ENCODE data around the gene CFD. TPM values are rescaled to one million over a fixed set of nuclear protein-coding genes. Genes with fewer than 3 reads are reported as not detected.
"Not testable (repeated sequence)": the region's sequence is repeated elsewhere in the genome, so short reads cannot be mapped to it uniquely, and the experiment has no call there.

The CFD gene
- total RNA-seq, 1 donor from 2014 or later: not detected

DNA sequence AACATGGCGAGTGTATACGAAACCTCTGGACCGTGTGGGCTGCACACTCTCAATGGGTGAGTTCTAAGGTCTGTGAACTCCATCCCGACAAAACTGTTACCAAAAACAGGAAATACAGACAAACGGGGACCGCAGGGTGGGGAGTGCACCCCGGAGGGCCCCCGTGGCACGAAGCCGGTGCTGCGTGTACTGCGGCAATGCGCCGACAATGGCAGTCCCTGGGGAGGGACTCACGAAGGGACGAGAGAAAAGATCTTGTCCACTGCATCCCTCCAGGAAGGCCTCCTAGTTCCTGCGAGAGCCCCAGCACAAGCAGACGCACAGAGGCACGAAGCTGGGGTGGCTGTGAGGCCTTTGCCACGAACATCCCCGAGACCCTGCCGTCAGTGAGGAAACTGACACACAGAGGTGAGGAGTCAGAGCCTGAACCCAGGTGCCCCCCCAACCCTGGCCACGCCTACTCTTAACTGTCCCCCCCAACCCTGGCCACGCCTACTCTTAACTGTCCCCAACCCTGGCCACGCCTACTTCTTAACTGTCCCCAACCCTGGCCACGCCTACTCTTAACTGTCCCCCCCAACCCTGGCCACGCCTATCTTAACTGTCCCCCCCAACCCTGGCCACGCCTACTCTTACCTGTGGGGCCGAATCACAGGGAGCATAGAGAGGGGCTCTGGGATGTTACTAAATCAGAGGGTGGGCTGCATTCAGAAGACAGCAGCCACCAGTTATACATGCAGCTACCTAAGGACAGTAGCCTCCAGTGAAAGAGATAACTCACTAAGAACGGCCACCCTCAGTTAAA lies 29.3 kb downstream of the CFD start:
- no peak for DNase-seq

DNA sequence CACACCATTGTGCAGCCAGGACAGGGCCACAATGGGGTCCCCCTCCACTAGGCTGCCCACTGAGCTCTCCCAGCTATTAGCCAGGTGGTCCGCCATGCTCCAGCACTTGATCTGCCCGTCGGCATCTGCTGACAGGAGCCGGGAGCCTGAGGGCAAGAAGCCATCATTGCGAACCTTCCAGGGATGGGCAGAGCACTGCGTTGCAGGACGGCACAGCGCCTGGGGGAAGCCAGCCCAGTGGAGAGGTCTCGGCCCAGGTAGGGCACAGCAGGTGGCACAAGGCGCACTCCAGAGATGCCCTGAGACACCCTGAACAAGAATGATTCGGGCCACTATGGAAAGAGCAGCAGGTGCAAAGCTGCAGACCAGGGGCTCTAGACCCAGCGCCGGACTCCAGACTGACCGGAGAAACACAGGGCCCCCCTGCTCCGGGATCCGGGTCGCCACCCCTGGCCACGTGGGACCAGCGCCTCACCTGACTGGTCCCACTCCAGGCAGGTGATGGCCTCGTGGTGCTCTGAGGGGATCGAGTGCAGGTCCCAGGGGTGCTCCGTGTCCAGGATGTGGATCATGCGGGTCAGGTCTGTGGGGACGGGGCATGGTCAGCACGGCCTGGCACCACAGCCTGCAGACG lies 30.3 kb downstream of the CFD start:
- DNase-seq: no peak

DNA sequence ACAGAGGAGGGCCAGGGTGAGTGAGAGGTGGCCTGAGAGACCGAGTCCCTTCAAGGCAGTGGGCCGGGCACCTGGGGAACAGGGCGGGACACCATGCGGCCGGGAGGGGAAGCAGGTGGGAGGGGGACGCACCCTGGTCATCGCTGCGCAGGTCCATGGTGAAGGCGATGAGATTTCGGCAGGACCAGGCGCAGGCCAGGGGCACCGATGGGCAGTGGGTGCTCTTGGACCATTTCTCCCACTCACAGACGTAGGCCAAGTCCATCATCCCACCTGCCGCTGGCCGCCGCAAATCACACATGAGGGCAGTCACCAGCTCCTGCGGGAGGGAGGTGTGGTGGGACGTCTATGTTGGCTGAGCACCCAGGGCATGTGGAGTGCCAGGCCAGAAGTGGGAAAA lies 31.4 kb downstream of the CFD start:
- no peak for DNase-seq

DNA sequence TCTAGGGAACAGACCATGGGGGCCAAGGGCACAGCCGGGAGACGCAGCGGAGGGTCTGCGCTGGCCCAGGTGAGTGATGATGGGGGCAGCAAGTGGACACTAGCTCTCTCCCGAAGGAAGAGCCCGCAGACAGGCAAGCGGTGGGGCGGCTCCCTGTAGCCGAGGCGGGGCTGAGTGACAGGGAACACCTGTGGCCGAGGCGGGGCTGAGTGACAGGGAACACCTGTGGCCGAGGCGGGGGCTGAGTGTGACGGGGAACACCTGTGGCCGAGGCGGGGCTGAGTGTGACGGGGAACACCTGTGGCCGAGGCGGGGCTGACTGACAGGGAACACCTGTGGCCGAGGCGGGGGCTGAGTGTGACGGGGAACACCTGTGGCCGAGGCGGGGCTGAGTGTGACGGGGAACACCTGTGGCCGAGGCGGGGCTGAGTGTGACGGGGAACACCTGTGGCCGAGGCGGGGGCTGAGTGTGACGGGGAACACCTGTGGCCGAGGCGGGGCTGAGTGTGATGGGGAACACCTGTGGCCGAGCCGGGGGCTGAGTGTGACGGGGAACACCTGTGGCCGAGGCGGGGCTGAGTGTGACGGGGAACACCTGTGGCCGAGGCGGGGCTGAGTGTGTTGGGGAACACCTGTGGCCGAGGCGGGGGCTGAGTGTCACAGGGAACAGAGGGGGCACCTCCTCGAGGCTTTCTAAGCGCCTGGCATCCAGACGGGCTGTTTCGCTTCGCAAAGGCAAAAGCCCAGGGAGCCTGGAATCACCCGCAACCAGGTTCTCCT lies 32.1 kb downstream of the CFD start:
- not testable (repeated sequence) for DNase-seq

DNA sequence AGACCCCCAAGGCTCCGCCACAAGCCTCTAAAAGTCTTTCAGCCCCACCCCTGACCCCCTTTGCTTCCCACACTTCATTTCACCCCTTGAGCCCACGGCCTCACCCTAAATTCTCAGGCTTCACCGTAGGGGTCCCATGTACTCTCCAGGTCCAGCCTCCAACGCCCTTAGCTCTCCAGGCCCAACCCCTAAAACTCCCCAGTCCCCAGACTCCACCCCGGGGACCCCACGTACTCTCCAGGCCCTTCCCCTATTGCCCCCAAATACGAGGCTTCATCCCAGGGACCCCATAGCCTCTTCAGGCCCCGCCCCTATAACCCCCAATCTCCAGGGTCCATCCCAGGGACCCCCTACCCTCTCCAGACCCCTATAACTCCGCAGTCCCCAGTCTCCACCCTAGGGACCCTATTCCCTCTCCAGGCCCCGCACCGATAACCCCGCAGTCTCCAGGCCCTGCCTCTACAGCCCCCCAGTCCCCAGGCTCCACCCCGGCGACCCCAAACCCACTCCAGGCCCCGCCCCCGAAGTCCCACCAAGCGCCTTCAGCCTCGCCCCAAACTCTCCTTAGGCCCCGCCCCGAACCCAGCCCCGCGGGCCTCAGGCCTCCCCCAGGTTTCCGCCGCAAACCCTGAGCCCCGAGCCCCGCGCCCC lies 32.9 kb downstream of the CFD start:
- no peak for DNase-seq

DNA sequence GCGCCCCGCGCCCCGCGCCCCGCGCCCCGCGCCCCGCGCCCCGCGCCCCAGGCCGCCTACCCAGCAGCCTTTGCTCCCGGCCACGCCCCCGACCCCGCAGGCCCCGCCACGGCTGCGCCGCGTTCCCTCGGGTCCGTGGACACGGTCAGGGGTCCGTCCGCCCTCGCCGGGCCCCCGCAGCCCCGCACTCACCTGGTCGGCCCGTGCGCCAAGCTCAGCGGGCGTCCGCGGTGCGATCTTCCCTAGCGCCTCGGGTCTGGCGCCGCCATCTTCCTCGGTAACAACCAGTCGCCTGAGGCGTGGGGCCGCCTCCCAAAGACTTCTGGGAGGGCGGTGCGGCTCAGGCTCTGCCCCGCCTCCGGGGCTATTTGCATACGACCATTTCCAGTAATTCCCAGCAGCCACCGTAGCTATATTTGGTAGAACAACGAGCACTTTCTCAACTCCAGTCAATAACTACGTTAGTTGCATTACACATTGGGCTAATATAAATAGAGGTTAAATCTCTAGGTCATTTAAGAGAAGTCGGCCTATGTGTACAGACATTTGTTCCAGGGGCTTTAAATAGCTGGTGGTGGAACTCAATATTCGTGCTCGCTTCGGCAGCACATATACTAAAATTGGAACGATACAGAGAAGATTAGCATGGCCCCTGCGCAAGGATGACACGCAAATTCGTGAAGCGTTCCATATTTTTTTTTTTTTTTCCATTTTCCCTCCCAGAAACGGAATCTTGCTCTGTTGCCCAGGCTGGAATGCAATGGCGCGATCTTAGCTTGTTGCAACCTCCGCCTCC lies 33.6 kb downstream of the CFD start, which contains the start of the genes MED16 and RNU6-9:
MED16 (minus strand) TSS at position 294 of the 796 bp plus-strand sequence. CDS start 2,056 bp downstream, outside the sequence.
RNU6-9 (plus strand) TSS at position 591 of the 796 bp plus-strand sequence.
- DNase-seq: peak; percentile 94

DNA sequence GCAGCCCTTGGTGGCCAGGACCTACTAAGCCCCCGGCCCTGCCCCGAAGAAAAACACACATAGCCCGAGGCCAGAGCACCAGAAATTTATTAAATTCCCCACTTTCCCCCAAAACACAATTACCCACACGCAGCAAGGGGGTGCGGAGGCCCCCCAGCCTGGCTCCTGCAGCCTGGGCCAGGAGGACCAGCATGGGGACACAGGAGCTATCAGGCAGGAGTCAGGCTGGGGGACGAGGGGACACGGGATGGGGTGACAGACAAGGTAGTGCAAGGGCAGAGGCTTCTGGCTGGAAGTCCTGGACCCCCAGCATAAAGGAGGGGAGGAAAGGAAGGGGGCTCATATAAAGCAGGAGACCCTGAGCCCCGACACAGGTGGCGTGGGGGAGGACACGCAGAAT lies 37.0 kb downstream of the CFD start:
- no peak for DNase-seq

DNA sequence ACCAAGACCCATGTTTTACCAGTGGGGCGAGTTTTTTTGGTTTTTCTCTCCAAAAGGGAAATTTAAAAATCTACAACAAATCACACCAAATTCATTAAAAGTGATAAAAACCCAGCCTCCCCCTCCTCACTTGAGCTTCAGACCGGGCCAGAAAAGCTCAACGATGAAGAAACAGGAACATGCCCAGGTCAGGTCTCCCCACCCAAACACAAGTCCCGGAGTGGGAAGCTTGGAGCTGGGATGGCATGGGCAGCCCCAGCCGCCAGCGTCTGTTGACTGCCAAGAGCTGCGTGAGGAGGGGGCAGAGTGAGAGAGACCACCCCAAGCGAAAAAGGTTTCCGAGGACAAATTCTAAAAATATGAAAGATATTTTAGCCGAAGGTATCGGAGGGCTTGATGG lies 37.5 kb downstream of the CFD start:
- no peak for DNase-seq

DNA sequence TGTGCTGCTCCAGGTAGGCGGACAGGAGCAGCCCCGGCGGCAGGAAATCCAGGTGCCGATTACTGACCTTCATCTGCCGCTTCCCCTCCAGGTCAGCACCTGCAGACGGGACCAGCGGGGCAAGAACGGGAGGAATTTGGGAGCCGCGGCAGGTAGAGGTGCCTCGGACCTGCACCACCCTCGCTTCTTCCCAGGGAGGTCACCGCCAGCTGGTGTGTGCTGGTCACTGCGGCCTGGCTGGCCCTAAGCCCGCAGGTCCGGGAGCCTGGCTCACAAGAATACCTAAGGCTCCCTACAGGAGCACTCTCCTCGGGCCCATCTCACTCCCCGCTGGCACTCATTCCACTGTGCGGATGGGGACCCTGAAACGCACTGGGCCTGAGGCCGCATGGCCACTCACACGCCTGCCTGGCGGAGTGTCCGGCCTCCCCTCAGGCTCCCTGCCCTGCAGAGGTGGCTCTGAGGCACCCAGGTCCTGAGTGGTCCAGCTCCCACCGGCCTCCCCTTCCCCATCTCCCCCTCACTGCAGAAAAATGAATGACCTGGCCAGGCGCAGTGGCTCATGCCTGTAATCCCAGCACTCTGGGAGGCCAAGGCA lies 38.1 kb downstream of the CFD start:
- DNase-seq: no peak

DNA sequence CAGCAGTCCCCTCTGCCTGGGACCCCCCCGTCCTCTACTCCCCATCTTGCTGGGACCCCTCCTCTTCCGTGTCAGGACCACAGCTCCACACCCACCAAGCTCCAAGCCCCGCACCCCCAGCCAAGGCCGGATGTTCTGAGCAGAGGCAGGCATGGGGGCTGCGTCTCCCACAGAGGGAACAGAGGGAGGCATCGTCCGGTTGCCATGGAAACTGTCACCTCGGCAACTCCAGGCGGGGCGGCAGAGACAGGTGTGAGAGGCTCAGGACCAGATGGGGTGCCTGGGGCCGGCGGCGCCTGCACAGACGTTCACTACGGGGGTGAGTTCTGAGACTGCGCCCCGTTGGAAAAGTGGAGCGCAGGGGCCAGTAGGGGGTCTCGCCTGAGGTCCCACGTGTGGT lies 39.2 kb downstream of the CFD start:
- no peak for DNase-seq

DNA sequence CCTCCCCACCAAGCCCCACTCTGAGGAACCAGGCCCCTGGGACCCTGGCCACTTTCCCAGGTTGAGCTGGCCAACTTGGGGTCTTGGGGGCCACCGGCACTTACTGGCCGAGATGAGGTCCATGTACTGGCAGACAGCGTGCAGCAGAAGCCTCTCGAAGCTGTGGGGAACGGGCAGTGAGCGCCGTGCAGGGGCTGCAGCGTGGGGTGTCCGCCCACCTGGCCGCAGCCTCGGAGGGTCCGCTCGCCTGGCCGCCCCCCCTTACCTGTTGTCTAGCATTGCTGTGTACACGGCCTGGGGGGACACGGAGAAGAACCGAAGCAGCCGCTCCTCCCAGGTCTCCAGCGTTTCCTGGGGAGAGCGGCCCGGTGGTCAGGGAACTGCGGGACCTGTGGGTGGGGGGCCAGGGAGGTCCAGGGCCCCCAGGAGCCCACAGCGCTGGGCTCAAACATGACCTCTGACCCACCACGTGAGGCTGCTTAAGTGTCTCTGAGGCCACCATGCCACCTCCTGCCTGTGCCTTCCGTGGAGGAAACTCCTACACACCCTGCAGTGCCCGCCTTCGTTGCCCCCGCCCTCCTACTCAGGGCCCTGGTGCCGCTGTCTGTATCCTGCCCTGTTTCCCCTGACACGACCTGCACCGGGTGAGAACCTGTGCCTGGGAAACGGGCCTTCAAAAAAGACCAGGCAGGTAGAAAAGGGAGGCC lies 40.0 kb downstream of the CFD start:
- DNase-seq: no peak

DNA sequence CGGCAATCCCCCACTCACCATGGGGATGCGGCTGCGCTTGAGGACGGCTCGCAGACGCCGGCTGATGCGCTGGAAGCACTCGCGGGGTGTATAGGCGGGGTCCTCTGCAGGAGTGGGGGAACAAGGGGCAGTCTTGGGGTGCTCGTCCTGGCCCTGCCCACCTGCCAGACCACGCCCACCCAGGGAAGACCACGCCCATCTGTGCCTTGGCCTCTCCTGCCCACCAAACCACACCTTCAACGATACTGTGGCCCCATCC lies 40.5 kb downstream of the CFD start:
- no peak for DNase-seq

DNA sequence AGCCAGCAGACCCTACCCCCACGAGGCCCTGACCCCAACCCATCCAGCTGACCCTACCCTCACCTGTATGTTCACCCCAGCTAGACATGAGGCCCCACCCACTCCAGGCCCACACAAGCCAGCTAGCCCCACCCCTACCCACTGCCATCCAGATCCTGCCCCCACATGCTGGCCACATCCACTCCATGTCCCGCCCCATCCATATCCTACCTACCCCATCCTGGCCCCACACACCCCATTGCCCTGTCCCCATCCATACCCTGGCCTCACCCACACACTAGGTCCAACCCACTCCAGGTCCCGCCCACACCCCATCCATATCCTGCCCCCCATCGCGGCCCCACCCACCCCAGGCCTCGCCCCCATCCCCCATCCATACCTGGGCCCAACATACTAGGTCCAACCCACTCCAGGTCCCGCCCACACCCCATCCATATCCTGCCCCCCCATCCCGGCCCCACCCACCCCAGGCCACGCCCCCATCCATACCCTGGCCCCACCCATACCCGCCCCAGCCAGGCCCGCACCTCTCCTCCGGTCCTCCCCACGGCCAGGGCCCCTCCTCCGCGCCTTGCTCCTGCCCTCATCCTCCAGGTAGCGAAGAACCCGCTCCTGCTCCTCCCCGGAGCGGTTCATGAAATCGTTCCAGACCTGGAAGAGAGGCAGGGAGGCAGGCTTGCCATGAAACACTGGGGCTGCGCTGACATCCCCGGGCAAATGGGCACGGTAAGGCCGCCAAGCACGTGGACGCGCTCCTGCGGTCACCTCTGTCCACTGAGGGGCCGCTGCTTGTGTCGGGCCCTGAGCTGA lies 41.0 kb downstream of the CFD start:
- DNase-seq: no peak

DNA sequence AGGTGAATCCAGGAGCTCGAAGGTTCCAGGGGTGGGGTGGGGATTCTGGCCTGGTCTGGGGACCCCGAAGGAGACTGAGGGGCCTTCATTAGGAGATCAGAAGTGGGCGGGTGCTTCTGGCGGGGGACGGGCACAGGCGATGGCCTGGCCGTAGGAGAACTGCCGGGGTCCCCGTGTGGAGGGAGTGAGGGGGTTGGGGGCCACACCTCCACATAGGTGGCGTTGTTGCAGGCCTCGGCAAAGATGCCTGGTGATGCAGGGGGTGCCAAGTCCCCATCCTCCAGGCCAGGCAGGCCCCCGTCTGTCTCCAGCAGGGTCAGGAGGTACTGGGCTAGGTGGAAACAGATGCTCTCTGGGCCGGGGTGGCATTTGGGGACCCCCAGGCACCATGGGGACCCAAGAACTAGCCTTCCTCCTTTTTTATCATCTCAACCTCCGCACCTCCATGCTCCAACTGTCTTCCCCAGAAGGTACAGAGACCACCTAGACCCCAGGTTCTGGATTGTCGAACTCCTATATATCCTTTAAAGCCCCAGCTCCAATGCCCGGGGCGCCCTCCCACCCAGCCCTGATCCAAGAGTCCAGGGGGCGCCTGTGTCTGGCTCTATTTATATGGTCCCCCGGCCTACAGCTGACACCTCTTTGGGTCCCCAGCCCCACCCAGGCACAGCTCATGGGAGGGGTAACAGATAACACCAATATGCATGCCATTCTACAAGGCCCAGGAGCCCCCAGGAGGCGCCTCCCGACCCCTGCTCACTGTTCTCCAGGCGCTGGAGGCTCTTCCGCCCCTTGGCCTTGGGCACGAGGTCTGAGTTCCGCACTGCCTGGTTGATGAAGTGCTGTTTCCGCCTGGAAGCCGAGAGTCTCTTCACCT lies 42.0 kb downstream of the CFD start:
- DNase-seq: no peak

DNA sequence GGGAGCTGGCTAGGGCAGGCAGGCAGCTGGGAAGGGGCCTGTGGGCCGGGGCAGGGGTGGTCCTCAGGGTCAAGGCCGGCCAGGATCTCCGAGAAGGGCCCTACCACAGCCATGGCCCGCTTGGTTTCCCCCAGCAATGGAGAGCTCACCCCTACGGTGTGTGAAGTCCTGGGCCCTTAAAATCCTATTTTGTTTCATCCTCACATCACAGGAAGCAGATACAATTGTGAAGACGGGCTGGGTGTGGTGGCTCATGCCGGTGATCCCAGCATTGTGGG lies 42.6 kb downstream of the CFD start:
- DNase-seq: no peak

DNA sequence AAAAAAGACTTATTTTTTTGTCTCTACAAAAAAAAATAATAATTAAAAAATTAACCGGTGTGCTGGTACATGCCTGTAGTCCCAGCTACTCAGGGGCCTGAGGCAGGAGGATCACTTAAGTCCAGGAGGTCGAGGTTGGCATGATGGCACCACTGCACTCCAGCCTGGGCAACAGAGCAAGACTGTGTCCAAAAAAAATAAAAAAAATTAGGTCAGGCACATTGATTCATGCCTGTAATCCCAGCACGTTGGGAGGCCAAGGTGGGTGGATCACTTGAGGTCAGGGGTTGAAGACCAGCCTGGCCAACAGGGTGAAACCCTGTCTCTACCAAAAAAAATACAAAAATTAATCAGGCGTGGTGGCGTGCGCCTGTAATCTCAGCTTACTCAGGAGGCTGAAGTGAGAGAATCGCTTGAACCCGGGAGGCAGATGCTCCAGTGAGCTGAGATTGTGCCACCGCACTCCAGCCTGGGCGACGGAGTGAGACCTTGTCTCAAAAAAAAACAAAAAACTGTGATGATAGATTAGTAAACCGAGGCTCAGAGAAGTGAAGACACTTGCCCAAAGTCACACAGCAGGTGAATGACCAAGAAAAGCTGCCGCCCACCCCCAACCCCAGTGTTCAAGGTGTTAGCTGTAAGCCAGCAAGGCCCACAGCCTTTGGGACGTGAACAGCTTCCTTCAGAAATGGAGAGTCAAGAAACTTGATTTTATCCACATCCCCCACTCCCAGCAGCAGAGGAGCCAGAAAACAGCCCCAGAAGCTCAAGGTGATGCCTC lies 43.2 kb downstream of the CFD start:
- no peak for DNase-seq

DNA sequence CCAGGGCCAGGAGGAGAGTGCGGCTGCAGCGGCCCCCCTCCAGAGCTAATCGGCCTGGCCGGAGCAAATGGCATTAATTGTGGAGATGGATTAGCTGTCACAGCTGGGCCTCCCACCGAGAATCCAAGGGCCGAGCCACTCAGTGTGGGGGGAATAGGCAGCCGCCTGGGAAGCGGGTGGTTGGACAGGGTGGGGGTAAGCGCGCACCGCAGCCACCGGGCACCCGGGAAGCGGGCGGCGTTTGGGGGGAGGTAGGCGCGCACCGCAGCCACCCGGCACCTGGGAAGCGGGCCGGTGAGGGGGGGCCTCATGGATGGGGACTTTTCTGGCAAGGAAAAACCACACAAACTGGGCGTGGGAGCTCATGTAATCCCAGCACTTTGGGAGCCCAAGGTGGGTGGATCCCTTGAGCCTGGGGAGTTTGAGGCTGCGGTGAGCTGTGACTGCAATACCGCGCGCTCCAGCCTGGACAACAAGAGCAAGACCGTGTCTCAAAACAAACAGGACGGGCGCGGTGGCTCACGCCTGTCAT lies 43.9 kb downstream of the CFD start:
- no peak for DNase-seq

DNA sequence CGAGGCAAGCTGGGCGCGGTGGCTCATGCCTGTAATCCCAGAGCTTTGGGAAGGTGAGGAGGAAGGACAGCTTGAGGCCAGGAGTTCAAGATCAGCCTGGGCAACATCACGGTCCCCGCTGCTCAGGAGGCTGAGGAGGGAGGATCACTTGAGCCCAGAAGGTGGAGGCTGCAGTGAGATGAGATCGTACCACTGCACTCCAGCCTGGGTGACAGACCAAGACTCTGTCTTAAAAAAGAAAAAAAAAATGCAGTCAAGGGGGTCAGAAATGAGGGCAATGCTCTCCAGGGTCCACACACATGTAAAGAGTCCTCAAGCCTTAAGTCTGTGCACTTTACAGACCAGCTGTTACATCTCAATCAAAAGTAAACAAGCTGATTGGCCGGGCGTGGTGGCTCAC lies 45.1 kb downstream of the CFD start:
- DNase-seq: no peak

DNA sequence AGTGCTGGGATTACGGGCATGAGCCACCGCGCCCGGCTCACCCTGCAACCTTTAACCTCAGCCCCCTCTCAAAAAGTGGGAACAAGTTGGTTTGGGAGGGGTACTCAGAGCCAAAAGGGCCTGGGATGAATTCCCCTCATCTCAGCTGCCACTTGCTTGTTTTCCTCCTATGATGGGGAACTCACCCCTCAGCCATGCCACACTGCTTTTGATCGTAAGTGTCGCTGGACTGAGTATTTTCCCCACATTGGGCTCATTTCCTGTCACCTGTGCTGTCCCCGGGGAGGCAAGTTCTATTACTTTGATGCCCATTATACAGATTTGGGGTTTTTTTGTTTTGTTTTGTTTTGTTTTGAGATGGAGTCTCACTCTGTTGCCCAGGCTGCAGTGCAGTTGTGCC lies 47.0 kb downstream of the CFD start:
- no peak for DNase-seq

Data from dermis blood vessel endothelial cell (primary cell).